HepG2 (cell line): ENCODE data around the gene KLHL35. TPM values are rescaled to one million over a fixed set of nuclear protein-coding genes. Genes with fewer than 3 reads are reported as not detected.

Experiments
- BORCS8-MEF2B ChIP-seq: sonication (generic); formaldehyde crosslinking; IDR thresholded peaks from 2 replicates; pipeline ENCODE4 v1.8.0; 2022; ENCODE audit warnings: mild to moderate bottlenecking, missing genetic modification reagents
- KDM4B ChIP-seq: sonication (generic); formaldehyde crosslinking; IDR thresholded peaks from 2 replicates; pipeline ENCODE4 v1.4.0; 2020; ENCODE audit warnings: missing genetic modification reagents
- KLF16 ChIP-seq, 2 experiments: sonication (generic) in 1 of 2; formaldehyde crosslinking in 1 of 2; IDR thresholded peaks; 2 replicates each; pipeline versions ENCODE4 v1.6.1 to v1.8.0; 2016 to 2023; ENCODE audit warnings: missing genetic modification reagents in 2 of 2, missing compliant biosample characterization in 1 of 2
- MATR3 ChIP-seq: sonication (generic); formaldehyde crosslinking; IDR thresholded peaks from 2 replicates; pipeline ENCODE4 v1.4.0; 2020; ENCODE audit warnings: missing genetic modification reagents
- MXI1 ChIP-seq: IDR thresholded peaks from 3 replicates; pipeline ENCODE4 v1.6.1; 2012; ENCODE audit warnings: low read depth, low read length, inconsistent platforms, borderline replicate concordance
- SOX6 ChIP-seq, 2 experiments: fragments of 450-650 bp in 1 of 2; sonication (generic) in 1 of 2; formaldehyde crosslinking in 1 of 2; IDR thresholded peaks; 2 replicates each; pipeline versions ENCODE4 v1.4.0 to v1.6.1; 2017 to 2020; ENCODE audit warnings: antibody characterized with exemption in 1 of 2, mild to moderate bottlenecking in 1 of 2, missing genetic modification reagents in 1 of 2
- TAF1 ChIP-seq: sonication (generic); formaldehyde crosslinking; IDR thresholded peaks from 2 replicates; pipeline ENCODE4 v1.4.0; 2020; ENCODE audit warnings: missing genetic modification reagents
- TMF1 ChIP-seq: sonication (generic); formaldehyde crosslinking; IDR thresholded peaks from 2 replicates; pipeline ENCODE4 v1.8.1; 2022; ENCODE audit warnings: low read depth, missing genetic modification reagents
- U2AF2 ChIP-seq: fragments of 200-400 bp; formaldehyde crosslinking; IDR thresholded peaks from 2 replicates; pipeline ENCODE4 v1.6.1; 2017; ENCODE audit warnings: low read depth, mild to moderate bottlenecking, low read length
- ZBTB21 ChIP-seq: sonication (generic); formaldehyde crosslinking; IDR thresholded peaks from 2 replicates; pipeline ENCODE4 v1.4.0; 2020; ENCODE audit warnings: missing genetic modification reagents
- ZBTB7B ChIP-seq: sonication (generic); formaldehyde crosslinking; IDR thresholded peaks from 2 replicates; pipeline ENCODE4 v1.4.0; 2020; ENCODE audit warnings: missing genetic modification reagents
- ZNF280D ChIP-seq: sonication (generic); formaldehyde crosslinking; IDR thresholded peaks from 2 replicates; pipeline ENCODE4 v1.5.1; 2020; ENCODE audit warnings: mild to moderate bottlenecking, missing genetic modification reagents
- ZNF513 ChIP-seq: sonication (generic); formaldehyde crosslinking; conservative IDR thresholded peaks from 2 replicates; pipeline ENCODE4 v1.5.0; 2020; ENCODE audit warnings: missing genetic modification reagents
- ZNF652 ChIP-seq: IDR thresholded peaks from 2 replicates; pipeline ENCODE4 v1.6.1; 2016; ENCODE audit warnings: low read depth, borderline replicate concordance
- ZNF772 ChIP-seq: sonication (generic); formaldehyde crosslinking; IDR thresholded peaks from 2 replicates; pipeline ENCODE4 v1.5.0; 2020; ENCODE audit warnings: mild to moderate bottlenecking, missing genetic modification reagents
- ZNF775 ChIP-seq: sonication (generic); formaldehyde crosslinking; IDR thresholded peaks from 2 replicates; pipeline ENCODE4 v1.4.0; 2020; ENCODE audit warnings: missing genetic modification reagents, mild to moderate bottlenecking, moderate library complexity, borderline replicate concordance
- polyA plus RNA-seq, 8 experiments: library from polyadenylated mRNA; depleted of rRNA in 3 of 8; stranded (reverse) in 7 of 8; unstranded in 1 of 8; fragments of >200 nt; fragmentation: Illumina TruSeq in 4 of 8; extraction: Trizol in 4 of 8; gene quantifications; 2 replicates each; pipeline versions ENCODE4 v1.2.1 to v1.2.3, GENCODE V29; 2011 to 2016; ENCODE audit warnings: low read depth in 4 of 8, missing spikeins in 1 of 8, mixed read lengths in 1 of 8; ENCODE audit not compliant: insufficient read depth in 1 of 8
- total RNA-seq, 5 experiments: library from RNA; depleted of rRNA; stranded (reverse); fragments of >200 nt; fragmentation: Illumina TruSeq; extraction: Trizol; gene quantifications; 2 replicates each; pipeline ENCODE4 v1.2.3, GENCODE V29; 2016; ENCODE audit warnings: low read depth in 1 of 5
- TF ChIP-seq, protein P1 (sequence below): sonication (generic); formaldehyde crosslinking; IDR thresholded peaks from 2 replicates; pipeline ENCODE4 v1.4.0; 2020; ENCODE audit warnings: mild to moderate bottlenecking, missing genetic modification reagents, borderline replicate concordance

The KLHL35 gene
- total and polyA plus RNA-seq, 2 of the 13 experiments (the other 11 are each of a cell fraction or from before 2014, with no cell fraction given): not detected

DNA sequence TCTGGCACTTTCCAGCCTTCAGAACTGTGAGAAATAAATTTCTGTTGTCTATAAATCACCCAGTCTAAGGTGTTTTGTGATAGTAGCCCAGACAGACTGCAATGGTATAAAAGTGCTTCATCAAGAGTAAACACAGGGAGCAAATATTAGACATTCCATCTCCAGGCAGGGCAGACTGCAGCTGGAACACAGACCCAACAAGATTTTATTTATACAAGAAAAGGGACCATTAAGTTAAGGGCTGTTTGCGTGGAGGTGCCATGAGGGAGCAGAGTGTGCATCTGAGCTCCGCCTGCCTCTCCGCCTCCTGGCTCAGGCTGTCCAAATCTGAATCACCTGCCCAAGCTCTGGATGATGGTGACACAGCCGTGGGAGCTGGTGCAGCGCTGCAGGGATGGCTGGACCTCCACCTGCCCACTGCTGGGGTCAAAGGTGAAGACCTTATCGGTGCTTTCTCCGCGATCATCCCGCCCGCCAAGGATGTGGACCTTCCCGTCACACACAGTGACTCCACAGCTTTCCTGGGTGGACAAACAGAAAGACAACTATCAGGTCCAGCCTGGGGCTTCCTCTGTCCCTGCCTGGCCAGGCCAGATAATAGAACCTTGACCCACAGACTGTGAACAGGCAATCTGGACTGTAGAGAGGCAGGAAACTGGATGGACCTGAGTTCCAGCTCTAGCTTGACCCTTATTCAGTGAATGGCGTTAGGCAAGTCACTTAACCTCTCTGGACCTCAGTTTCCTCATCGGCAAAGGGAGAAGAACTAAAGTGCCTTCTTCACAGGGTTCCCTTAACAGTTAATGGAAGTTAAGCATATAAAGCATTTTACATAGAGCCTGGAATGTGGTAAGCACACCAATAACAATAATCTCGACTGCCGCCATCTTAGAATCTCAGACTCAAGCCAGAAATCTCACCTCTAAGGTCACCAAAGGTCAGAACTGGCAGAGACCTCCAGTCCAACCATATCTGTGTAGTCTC is 10.5 kb downstream of the KLHL35 start (continued):
- TF ChIP-seq ZNF775: no peak
- TF ChIP-seq ZNF280D (CRISPR knock-in tag): no peak
- no peak for TF ChIP-seq MXI1
- TF ChIP-seq ZNF652 (CRISPR knock-in tag): no peak
- TF ChIP-seq TAF1 (CRISPR knock-in tag): no peak
- TF ChIP-seq KLF16 (CRISPR knock-in tag; IDR thresholded peaks at IDR 0.05): no peak
- TF ChIP-seq TMF1 (CRISPR knock-in tag): no peak
- TF ChIP-seq ZBTB21 (CRISPR knock-in tag): no peak
- TF ChIP-seq ZNF513 (CRISPR knock-in tag): no peak
- no peak for TF ChIP-seq U2AF2
- TF ChIP-seq KDM4B (CRISPR knock-in tag): no peak
- TF ChIP-seq BORCS8-MEF2B (CRISPR knock-in tag): 0 out of 2 replicates have a peak, but pooled peaks have one; percentile 43
- TF ChIP-seq MATR3 (CRISPR knock-in tag): no peak
- TF ChIP-seq, protein P1, sequence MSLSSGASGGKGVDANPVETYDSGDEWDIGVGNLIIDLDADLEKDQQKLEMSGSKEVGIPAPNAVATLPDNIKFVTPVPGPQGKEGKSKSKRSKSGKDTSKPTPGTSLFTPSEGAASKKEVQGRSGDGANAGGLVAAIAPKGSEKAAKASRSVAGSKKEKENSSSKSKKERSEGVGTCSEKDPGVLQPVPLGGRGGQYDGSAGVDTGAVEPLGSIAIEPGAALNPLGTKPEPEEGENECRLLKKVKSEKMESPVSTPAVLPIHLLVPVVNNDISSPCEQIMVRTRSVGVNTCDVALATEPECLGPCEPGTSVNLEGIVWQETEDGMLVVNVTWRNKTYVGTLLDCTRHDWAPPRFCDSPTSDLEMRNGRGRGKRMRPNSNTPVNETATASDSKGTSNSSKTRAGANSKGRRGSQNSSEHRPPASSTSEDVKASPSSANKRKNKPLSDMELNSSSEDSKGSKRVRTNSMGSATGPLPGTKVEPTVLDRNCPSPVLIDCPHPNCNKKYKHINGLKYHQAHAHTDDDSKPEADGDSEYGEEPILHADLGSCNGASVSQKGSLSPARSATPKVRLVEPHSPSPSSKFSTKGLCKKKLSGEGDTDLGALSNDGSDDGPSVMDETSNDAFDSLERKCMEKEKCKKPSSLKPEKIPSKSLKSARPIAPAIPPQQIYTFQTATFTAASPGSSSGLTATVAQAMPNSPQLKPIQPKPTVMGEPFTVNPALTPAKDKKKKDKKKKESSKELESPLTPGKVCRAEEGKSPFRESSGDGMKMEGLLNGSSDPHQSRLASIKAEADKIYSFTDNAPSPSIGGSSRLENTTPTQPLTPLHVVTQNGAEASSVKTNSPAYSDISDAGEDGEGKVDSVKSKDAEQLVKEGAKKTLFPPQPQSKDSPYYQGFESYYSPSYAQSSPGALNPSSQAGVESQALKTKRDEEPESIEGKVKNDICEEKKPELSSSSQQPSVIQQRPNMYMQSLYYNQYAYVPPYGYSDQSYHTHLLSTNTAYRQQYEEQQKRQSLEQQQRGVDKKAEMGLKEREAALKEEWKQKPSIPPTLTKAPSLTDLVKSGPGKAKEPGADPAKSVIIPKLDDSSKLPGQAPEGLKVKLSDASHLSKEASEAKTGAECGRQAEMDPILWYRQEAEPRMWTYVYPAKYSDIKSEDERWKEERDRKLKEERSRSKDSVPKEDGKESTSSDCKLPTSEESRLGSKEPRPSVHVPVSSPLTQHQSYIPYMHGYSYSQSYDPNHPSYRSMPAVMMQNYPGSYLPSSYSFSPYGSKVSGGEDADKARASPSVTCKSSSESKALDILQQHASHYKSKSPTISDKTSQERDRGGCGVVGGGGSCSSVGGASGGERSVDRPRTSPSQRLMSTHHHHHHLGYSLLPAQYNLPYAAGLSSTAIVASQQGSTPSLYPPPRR: peak; percentile 59; the same call in 1 of the 2 replicates
- no peak for TF ChIP-seq SOX6 (IDR thresholded peaks at IDR 0.05)
- peak; percentile 72 for TF ChIP-seq SOX6 (CRISPR knock-in tag; IDR thresholded peaks at IDR 0.05)
- no peak for TF ChIP-seq ZNF772 (CRISPR knock-in tag)
- TF ChIP-seq ZBTB7B (CRISPR knock-in tag): peak; percentile 55; the same call in 1 of the 2 replicates
